Measurements from ENCODE around the gene SMG5.

The SMG5 gene

DNA sequence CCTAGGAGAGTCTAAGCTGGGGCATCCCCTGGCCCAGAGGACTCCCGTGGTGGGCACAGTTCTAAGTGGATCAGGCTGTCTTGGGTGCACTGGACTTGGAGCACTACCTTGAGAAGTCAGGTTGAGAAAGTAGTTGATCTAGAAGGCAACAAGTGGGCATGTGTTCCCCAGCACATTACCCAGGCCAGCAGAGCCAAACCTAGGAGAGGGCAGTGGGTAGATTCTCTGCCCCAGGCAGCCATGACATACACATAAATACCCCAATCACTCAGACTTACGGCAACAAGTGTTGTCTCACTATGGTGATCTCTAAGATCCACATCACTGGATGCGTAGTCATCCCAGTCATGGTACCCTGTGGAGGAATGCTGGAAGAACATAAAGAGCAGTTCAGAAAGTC, 71.4 kb downstream of the SMG5 start:
- no peak overlapping the region for H3K4me3 ChIP-seq (ENCODE audit: low read depth, low read length)
- TF ChIP-seq POLR2A (IDR thresholded peaks at IDR 0.05; ENCODE audit: extremely low read depth, insufficient read length) (no peak), MYC (IDR thresholded peaks at IDR 0.05; ENCODE audit: low read depth, low read length) (no peak)
- TF ChIP-seq, protein P1, sequence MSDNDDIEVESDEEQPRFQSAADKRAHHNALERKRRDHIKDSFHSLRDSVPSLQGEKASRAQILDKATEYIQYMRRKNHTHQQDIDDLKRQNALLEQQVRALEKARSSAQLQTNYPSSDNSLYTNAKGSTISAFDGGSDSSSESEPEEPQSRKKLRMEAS (IDR thresholded peaks at IDR 0.05; ENCODE audit: low read depth, low read length): no peak
- TF ChIP-seq, protein P2, sequence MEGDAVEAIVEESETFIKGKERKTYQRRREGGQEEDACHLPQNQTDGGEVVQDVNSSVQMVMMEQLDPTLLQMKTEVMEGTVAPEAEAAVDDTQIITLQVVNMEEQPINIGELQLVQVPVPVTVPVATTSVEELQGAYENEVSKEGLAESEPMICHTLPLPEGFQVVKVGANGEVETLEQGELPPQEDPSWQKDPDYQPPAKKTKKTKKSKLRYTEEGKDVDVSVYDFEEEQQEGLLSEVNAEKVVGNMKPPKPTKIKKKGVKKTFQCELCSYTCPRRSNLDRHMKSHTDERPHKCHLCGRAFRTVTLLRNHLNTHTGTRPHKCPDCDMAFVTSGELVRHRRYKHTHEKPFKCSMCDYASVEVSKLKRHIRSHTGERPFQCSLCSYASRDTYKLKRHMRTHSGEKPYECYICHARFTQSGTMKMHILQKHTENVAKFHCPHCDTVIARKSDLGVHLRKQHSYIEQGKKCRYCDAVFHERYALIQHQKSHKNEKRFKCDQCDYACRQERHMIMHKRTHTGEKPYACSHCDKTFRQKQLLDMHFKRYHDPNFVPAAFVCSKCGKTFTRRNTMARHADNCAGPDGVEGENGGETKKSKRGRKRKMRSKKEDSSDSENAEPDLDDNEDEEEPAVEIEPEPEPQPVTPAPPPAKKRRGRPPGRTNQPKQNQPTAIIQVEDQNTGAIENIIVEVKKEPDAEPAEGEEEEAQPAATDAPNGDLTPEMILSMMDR (IDR thresholded peaks at IDR 0.05; ENCODE audit: low read depth, low read length): no peak
- DNase-seq (ENCODE audit: low read depth): no peak

DNA sequence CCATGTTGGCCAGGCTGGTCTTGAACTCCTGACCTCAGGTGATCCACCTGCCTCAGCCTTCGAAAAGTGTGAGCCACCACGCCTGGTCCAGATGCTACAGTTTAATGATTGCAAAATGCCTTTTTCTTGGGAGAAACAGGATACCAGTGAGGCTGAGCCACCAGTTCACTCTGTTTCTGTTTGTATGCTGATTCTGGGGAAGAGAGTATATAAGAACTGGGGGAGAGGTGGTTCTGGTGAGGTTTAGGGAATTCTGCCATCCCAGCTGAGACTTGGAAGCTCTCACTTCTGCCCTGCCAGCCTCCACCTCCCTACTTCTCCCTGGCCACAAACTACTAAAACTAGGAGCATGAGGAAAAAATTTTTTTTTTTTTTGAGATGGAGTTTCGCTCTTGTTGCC, 77.9 kb downstream of the SMG5 start:
- no peak overlapping the region for H3K4me3 ChIP-seq (ENCODE audit: low read depth, low read length)
- TF ChIP-seq MYC (IDR thresholded peaks at IDR 0.05; ENCODE audit: low read depth, low read length) (no peak), POLR2A (IDR thresholded peaks at IDR 0.05; ENCODE audit: extremely low read depth, insufficient read length) (no peak)
- TF ChIP-seq, protein P1 (IDR thresholded peaks at IDR 0.05; ENCODE audit: low read depth, low read length): no peak
- TF ChIP-seq, protein P2 (IDR thresholded peaks at IDR 0.05; ENCODE audit: low read depth, low read length): no peak
- no peak for DNase-seq (ENCODE audit: low read depth)

DNA sequence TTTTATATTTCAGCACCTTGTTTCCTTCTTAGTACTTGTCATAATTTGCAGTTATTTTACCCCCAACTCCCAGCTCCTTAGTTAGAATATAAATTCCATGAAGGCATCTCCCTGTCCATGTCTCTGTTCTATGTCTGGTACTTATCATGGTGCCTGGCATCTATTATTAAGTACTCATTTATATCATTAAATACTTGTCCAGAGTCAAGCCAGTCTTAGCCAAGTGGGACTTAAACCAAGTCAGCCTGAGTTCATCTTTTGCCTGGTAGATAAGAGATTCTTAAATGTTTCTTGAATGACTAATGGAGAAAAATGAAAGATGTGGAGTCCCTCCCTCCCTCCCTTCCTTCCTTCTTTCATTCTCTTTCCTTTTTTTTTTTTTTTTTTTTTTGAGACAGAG, 79.3 kb downstream of the SMG5 start:
- DNase-seq (ENCODE audit: low read depth): no peak
- TF ChIP-seq POLR2A (IDR thresholded peaks at IDR 0.05; ENCODE audit: extremely low read depth, insufficient read length): no peak
- TF ChIP-seq, protein P2 (IDR thresholded peaks at IDR 0.05; ENCODE audit: low read depth, low read length): no peak
- TF ChIP-seq, protein P1 (IDR thresholded peaks at IDR 0.05; ENCODE audit: low read depth, low read length): no peak
- no peak overlapping the region for H3K4me3 ChIP-seq (ENCODE audit: low read depth, low read length)

DNA sequence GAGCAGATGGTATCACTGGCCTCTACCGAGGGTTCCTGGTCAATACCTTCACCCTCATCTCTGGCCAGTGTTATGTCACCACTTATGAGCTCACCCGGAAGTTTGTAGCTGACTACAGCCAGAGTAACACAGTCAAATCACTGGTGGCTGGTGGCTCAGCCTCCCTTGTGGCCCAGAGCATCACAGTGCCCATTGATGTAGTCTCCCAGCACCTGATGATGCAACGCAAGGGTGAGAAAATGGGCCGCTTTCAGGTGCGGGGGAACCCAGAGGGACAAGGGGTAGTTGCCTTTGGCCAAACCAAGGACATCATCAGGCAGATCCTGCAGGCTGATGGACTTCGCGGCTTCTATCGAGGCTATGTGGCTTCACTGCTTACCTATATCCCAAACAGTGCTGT, 82.6 kb downstream of the SMG5 start:
- no peak for DNase-seq (ENCODE audit: low read depth)
- H3K4me3 ChIP-seq (ENCODE audit: low read depth, low read length): no peak overlapping the region
- TF ChIP-seq MYC (IDR thresholded peaks at IDR 0.05; ENCODE audit: low read depth, low read length) (no peak), POLR2A (IDR thresholded peaks at IDR 0.05; ENCODE audit: extremely low read depth, insufficient read length) (no peak)
- TF ChIP-seq, protein P2 (IDR thresholded peaks at IDR 0.05; ENCODE audit: low read depth, low read length): no peak
- TF ChIP-seq, protein P1 (IDR thresholded peaks at IDR 0.05; ENCODE audit: low read depth, low read length): no peak

Measured in NB4 (cell line).